OCI-LY1 (cell line): Measurements from ENCODE around the gene PBXIP1.

Experiments
- H2AFZ ChIP-seq: fragments of 200-600 bp; sonication (generic), shearing (Covaris generic); 2 replicates; pipeline ENCODE4 v1.6.0; 2014; ENCODE audit warnings: antibody characterized with exemption, mild to moderate bottlenecking, low read length
- H3F3A ChIP-seq: fragments of 200-600 bp; sonication (generic), shearing (Covaris generic); 2 replicates; pipeline ENCODE4 v1.6.0; 2014; ENCODE audit warnings: mild to moderate bottlenecking, antibody characterized with exemption, low read length, moderate library complexity; ENCODE audit not compliant: insufficient read depth
- H3K27ac ChIP-seq: fragments of 200-600 bp; sonication (generic); 2 replicates; pipeline ENCODE4 v1.5.1; 2014; ENCODE audit warnings: low read length, mixed run types, mild to moderate bottlenecking, low read depth; ENCODE audit not compliant: poor library complexity, severe bottlenecking
- H3K27me3 ChIP-seq: fragments of 200-600 bp; sonication (generic); 2 replicates; pipeline ENCODE4 v1.6.0; 2014; ENCODE audit warnings: antibody characterized with exemption, mild to moderate bottlenecking, low read length, moderate library complexity; ENCODE audit not compliant: insufficient read depth
- H3K36me3 ChIP-seq: fragments of 200-600 bp; sonication (generic); 2 replicates; pipeline ENCODE4 v1.6.1; 2014; ENCODE audit warnings: mild to moderate bottlenecking, antibody characterized with exemption, low read length, moderate library complexity, mixed read lengths; ENCODE audit not compliant: insufficient read depth
- H3K4me1 ChIP-seq: fragments of 200-600 bp; sonication (generic); 2 replicates; pipeline ENCODE4 v1.5.1; 2014; ENCODE audit warnings: mild to moderate bottlenecking, low read length, moderate library complexity; ENCODE audit not compliant: insufficient read depth, severe bottlenecking
- H3K4me2 ChIP-seq: fragments of 200-600 bp; sonication (generic), shearing (Covaris generic); 2 replicates; pipeline ENCODE4 v1.6.1; 2014; ENCODE audit warnings: low read length
- H3K4me3 ChIP-seq: fragments of 200-600 bp; sonication (generic); 2 replicates; pipeline ENCODE4 v1.5.1; 2014; ENCODE audit warnings: low read length, low read depth, mild to moderate bottlenecking, mixed read lengths; ENCODE audit not compliant: poor library complexity, severe bottlenecking
- H3K79me2 ChIP-seq: fragments of 200-600 bp; shearing (Covaris generic); 2 replicates; pipeline ENCODE4 v1.6.1; 2016; ENCODE audit warnings: mixed run types, low read length, mixed read lengths; ENCODE audit not compliant: insufficient read depth
- H3K9ac ChIP-seq: fragments of 200-600 bp; sonication (generic), shearing (Covaris generic); 2 replicates; pipeline ENCODE4 v1.6.1; 2014; ENCODE audit warnings: mild to moderate bottlenecking, low read length, mixed read lengths
- H3K9me2 ChIP-seq: fragments of 200-600 bp; sonication (generic), shearing (Covaris generic); 2 replicates; pipeline ENCODE4 v1.6.1; 2014; ENCODE audit warnings: low read depth, mild to moderate bottlenecking, low read length, mixed read lengths
- H3K9me3 ChIP-seq: fragments of 200-600 bp; shearing (Covaris generic); 2 replicates; pipeline ENCODE4 v1.6.1; 2014; ENCODE audit warnings: low read length, mixed read lengths
- H4K20me1 ChIP-seq: fragments of 200-600 bp; sonication (generic), shearing (Covaris generic); 2 replicates; pipeline ENCODE4 v1.6.0; 2016; ENCODE audit warnings: mild to moderate bottlenecking, low read length; ENCODE audit not compliant: insufficient read depth
- EZH2 ChIP-seq: fragments of 200-600 bp; sonication (generic), shearing (Covaris generic); IDR thresholded peaks from 2 replicates; pipeline ENCODE4 v1.8.0; 2017; ENCODE audit warnings: borderline replicate concordance, mixed run types, mild to moderate bottlenecking, antibody characterized with exemption, low read length, moderate library complexity, mixed read lengths
- TF ChIP-seq, protein P1 (sequence below): fragments of 200-600 bp; sonication (generic), shearing (Covaris generic); IDR thresholded peaks from 2 replicates; pipeline ENCODE4 v1.5.1; 2017; ENCODE audit warnings: mild to moderate bottlenecking, antibody characterized with exemption, low read length, moderate library complexity, mixed read lengths

Gene PBXIP1

DNA sequence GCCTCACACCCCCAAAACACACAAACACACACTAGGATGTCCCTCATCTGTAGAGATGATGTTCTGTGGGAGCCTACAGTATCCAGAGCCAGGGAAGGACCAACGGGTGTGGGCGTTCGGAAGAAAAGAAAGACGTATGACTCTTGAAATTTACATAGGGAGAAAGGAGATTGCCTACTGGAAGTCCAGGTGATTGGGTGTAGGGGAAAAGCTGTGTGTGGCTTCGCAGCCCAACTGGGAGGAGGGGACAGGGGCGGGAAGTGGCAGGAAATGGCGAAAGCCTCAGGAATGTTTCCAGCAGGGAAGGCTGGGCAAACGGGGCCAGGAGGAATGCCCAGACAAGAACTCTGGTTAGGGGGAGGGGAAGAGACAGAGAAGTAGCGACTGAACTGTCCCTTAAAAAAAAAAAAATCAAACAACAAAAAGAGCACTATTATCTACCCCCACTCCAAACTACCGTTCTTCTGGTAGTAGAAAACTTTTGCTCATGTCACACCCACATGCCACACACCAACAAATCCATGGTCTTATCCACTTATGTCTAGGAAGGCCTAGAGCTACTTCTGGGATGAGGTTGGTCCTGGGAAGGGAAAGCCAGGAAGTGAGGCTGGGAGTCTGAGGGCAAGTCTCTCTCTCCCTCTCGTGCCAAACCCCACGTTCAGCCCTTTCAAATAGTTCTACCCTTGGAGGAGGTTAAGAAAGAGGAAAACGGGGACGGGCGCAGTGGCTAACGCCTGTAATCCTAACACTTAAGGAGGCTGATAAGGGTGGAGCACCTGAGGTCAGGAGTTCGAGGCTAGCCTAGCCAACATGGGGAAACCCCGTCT is 16.8 kb upstream of the PBXIP1 start:
- Histone ChIP-seq H3K79me2 (peaks cover 28% of the 10 kb centered on the region), H3K27me3 (no peaks in the 10 kb centered on the region), H3K4me1 (peaks cover 54% of the 10 kb centered on the region), H2AFZ (no peak overlapping the region), H3K9me2 (no peaks in the 10 kb centered on the region), H3K9ac (peak overlapping the region; percentile 17; the same call in 1 of the 2 replicates), H3K9me3 (no peaks in the 10 kb centered on the region), H3K27ac (peak overlapping the region; percentile 88), H4K20me1 (no peaks in the 10 kb centered on the region), H3K4me2 (peak overlapping the region; percentile 74), H3K36me3 (peaks cover 18% of the 10 kb centered on the region), H3F3A (no peaks in the 10 kb centered on the region), H3K4me3 (peak overlapping the region; percentile 79)
- TF ChIP-seq, protein P1, sequence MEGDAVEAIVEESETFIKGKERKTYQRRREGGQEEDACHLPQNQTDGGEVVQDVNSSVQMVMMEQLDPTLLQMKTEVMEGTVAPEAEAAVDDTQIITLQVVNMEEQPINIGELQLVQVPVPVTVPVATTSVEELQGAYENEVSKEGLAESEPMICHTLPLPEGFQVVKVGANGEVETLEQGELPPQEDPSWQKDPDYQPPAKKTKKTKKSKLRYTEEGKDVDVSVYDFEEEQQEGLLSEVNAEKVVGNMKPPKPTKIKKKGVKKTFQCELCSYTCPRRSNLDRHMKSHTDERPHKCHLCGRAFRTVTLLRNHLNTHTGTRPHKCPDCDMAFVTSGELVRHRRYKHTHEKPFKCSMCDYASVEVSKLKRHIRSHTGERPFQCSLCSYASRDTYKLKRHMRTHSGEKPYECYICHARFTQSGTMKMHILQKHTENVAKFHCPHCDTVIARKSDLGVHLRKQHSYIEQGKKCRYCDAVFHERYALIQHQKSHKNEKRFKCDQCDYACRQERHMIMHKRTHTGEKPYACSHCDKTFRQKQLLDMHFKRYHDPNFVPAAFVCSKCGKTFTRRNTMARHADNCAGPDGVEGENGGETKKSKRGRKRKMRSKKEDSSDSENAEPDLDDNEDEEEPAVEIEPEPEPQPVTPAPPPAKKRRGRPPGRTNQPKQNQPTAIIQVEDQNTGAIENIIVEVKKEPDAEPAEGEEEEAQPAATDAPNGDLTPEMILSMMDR = no peak
- no peak for TF ChIP-seq EZH2

DNA sequence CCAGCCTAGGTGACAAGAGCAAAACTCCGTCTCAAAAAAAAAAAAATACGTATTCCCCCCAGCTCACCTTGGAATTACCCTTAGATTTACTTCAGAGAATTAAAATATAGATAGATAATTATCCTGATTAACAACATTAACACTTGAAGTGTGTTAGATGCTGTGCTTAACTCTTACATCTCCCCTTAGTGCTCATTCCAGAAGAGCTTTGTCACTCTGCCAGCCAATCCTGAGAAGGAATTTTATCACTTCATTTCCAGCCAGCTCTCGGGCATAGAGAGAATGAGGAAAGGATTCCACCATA is 16.3 kb upstream of the PBXIP1 start:
- Histone ChIP-seq H3K27ac (peak overlapping the region; percentile 88), H3K4me3 (peak overlapping the region; percentile 79), H3K27me3 (no peaks in the 10 kb centered on the region), H2AFZ (no peak overlapping the region), H4K20me1 (no peaks in the 10 kb centered on the region), H3K9me3 (no peaks in the 10 kb centered on the region), H3F3A (no peaks in the 10 kb centered on the region), H3K36me3 (peaks cover 19% of the 10 kb centered on the region), H3K79me2 (peaks cover 23% of the 10 kb centered on the region), H3K4me1 (peaks cover 49% of the 10 kb centered on the region), H3K9ac (peak overlapping the region; percentile 17; the same call in 1 of the 2 replicates), H3K9me2 (no peaks in the 10 kb centered on the region), H3K4me2 (peak overlapping the region; percentile 74)
- TF ChIP-seq EZH2 = no peak

DNA sequence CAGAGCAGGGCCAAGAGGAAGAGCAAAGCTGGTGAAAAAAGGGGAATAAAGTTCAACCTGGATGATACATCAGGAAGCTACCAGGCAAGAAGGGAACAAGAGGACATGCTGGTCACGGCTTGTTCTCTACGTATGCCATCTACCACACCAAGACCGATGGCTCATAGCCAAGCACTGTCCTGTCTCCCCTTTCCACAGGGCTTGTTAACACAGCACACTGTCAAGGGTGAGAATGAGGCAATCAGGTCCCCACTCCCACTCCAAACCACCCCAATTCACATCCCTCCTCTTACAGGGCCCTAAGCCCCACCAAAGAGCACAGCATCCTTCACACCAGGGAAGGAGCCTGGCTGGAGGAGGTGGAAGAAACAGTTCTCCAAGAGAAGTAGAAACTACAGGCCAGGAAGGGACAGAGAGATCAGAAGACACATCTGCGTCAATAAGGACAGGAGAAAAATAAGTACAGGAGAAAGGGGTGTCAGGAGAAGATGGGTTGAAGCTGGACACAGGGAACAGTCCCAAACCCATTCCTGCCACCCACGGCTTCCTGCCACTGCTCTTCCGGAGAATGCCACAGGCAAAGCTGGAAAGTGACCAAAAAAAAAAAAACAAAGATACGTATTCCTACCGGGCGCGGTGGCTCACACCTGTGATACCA is 15.6 kb upstream of the PBXIP1 start:
- Histone ChIP-seq H3K4me3 (peak overlapping the region; percentile 52), H4K20me1 (no peaks in the 10 kb centered on the region), H3K79me2 (peaks cover 16% of the 10 kb centered on the region), H3K36me3 (peaks cover 26% of the 10 kb centered on the region), H2AFZ (no peak overlapping the region), H3K9me3 (no peaks in the 10 kb centered on the region), H3K9ac (peak overlapping the region; percentile 53; the same call in 1 of the 2 replicates), H3K4me1 (peaks cover 42% of the 10 kb centered on the region), H3F3A (no peaks in the 10 kb centered on the region), H3K4me2 (peak overlapping the region; percentile 71), H3K9me2 (no peaks in the 10 kb centered on the region), H3K27me3 (no peaks in the 10 kb centered on the region), H3K27ac (peak overlapping the region; percentile 69)
- TF ChIP-seq EZH2 = no peak
- TF ChIP-seq, protein P1 = no peak
